NK-92 (cell line): ENCODE data around the gene GOLGA7B.
"Not testable (repeated sequence)": the region's sequence is repeated elsewhere in the genome, so short reads cannot be mapped to it uniquely, and the experiment has no call there.

Source experiments
- DNase-seq: peaks from one replicate; lab custom pipeline; 2025; ENCODE audit not compliant: unreplicated experiment; lab: John Stamatoyannopoulos, UW

Gene GOLGA7B

DNA sequence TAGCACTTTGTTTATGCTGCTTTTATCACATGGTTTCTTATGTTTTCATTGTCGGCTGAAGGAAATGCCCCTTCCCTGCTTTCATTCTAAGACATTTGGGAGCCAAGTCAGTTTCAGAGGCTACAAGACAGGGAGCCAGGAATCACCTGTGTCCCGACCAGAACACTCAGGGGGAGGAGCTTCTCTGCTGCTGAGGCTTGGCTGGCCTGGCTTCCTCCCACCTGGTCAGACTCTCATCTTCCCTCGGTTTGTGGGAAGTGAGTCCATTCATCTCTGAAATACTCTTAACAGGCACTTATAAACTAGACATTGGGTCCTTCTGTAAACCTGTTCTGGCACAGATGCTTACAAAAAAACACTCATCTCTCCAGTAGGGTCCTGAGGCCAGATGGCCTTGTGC, 19.6 kb upstream of the GOLGA7B start:
- no peak for DNase-seq

DNA sequence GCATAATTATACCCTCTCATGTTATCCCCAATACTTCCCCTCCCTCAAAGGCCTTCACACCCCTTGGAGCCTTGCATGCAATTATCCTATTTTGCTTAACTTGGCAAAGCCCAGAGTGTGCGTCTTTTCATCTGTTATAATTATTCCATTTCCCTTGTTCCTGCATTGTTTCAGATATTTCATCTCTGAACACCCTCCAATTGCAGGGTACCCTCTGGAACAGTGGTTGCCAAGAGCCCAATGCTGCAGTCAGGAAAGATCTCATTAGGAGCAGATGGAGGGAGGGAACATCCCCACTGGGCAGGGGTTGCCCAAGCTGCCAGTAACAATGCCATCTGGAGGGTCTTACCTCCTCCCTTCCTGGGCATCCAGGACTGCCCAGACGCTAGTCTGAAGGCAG, 18.4 kb upstream of the GOLGA7B start:
- no peak for DNase-seq

DNA sequence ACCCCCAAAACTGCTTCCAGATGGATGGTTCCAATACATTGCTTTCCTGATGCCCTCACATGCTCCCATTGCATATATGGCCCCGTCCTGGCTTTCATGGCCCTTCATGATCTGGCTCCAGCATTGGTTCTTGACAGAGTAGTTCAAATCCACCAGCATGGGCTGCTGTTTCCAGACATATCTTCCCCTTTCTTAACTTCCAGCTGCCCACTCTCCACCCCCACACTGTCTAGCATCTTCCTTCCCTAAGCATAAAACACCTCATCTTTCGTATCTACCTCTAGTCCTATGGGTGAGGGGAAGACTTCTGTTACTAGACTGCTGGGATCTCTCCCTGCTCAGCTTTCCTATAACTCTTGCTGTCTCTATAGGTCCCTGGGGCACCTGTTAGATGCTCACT, 13.2 kb upstream of the GOLGA7B start:
- no peak for DNase-seq

- no peak for DNase-seq
Observed at GRCh38 chr10:97838091-97838490, 11.6 kb upstream of the GOLGA7B start.

DNA sequence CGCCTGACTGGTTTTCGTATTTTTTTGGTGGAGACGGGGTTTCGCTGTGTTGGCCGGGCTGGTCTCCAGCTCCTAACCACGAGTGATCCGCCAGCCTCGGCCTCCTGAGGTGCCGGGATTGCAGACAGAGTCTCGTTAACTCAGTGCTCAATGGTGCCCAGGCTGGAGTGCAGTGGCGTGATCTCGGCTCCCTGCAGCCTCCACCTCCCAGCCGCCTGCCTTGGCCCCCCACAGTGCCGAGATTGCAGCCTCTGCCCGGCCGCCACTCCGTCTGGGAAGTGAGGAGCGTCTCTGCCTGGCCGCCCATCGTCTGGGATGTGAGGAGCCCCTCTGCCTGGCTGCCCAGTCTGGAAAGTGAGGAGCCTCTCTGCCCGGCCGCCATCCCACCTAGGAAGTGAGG, 8.5 kb upstream of the GOLGA7B start:
- DNase-seq, result not testable (repeated sequence)

DNA sequence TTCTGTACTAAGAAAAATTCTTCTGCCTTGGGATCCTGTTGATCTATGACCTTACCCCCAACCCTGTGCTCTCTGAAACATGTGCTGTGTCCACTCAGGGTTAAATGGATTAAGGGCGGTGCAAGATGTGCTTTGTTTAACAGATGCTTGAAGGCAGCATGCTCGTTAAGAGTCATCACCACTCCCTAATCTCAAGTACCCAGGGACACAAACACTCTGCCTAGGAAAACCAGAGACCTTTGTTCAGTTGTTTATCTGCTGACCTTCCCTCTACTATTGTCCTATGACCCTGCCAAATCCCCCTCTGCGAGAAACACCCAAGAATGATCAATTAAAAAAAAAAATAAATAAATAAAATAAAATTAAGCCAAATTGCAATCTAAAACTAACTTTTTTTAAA, 7.5 kb upstream of the GOLGA7B start:
- DNase-seq, result not testable (repeated sequence)

DNA sequence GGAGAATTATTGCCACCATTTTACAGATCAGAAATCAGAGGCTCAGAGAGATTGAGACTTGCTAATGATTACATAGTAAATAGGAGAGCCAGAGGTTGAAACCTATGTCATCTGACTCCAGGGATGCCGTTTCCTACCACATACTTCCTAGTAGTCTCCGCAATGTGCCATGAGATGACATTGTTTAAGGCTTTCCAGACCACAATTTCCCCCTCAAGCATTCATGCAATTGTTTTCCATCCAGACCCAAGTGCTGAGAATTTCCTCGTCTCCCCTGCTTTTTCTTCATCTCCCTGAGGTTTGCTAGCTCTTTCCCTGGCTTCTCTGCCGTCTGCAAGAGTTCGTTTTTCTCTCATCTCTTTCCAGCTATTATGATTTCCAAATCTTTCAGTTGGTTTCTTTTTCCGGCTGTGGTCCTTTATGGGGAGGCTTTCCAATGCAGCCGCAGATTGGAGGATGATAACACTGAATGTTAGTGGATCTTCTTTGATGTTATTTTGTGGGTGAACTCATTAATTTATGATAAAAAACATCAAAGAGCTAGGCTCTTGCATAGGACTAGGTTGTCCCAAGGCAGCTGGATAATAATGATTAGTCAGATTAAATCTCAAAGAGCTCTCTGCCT, 6.9 kb upstream of the GOLGA7B start:
- DNase-seq, result no peak

- DNase-seq, result no peak
Observed at GRCh38 chr10:97843281-97843671, 6.4 kb upstream of the GOLGA7B start.

DNA sequence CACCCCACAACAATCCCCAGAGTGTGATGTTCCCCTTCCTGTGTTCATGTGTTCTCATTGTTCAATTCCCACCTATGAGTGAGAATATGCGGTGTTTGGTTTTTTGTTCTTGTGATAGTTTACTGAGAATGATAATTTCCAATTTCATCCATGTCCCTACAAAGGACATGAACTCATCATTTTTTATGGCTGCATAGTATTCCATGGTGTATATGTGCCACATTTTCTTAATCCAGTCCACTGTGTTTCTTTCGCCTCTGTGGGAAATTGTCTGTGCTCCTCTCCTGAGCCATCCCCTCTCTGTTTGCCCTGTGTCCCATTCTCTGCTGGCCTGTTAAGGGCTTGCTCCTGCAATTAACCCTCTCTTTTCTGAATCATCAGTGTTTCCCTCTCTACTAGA, 5.7 kb upstream of the GOLGA7B start:
- not testable (repeated sequence) for DNase-seq

GRCh38 chr10:97844678-97845077, 5.0 kb upstream of the GOLGA7B start:
- DNase-seq, result no peak

DNA sequence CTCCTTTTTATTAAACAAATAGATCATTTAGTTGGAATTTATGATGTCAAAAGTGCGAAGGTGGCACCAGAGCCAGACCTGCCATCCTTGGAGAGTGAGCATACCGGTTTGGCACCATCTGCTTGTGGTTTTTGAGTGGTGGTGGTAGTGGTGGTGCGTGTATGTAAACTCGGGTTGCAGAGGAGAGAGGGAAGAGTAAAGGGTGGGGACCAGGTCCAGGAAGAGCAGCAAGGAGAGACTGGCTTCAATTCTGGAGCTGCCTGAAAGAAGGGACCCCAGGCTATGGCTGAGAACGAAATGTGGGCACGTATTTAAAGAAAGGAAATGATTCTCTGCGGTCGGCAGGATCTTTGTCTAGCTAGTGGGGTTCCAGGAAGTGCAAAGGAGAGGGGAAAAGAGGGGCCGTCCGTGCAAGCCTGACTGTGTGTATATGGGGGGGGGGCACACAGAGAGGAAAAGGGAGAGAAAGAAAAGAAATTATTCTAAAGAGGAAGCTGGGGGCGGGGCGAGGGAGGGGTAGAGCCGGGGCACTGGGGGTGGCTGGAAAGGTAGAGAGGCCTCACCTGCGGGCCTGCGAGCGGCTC, 448 bp upstream of the GOLGA7B start:
- DNase-seq, result no peak

- no peak for DNase-seq
Observed at GRCh38 chr10:97850446-97850845, 803 bp downstream of the GOLGA7B start.

- no peak for DNase-seq
Observed at GRCh38 chr10:97851341-97852001, 1.8 kb downstream of the GOLGA7B start.

DNA sequence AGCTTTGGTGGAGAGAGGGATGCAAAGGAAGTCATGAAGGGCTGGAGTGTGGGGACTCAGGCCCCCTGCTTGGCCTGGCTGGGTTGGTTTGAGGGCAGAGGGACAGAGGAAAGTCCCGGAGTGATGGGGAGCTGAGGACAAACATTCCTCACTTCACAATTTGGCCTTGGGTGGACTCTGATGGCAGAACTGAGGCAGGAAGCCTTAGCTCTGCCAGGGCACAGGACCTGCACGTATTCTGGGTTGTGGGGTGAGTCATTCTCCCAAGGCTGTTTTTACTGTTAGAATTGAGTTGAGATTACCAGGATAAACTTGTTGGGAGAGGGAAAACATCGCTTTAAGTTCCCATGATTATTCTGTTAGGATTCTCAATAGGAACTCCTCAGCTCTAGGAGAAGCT, 2.6 kb downstream of the GOLGA7B start:
- DNase-seq, result no peak

DNA sequence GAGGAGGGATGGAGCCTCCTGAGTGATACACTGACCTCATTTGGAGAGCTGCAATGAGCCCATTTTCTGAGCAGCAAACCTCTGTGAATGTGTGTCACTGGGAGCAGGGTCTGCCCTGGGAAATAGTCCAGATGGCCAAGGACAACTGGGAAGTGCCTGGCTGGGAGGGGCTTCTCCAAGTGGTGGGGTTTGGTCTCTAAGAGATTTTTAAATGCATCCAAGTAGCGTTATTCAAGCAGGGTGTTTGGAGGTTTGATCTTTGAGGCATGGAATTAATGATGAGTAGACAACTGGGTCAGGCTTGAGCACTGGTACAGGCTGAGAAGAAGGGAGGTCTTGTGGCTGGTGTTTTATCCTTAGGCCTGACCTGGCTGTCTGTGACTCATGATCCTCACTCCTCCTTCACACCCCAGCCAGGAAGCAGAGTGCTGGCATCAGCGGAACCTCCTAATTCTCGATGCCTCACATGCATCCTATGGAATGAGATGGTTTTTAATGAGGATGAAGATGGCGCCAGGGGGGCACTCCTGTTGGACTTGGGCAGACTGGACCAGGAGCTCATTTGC, 3.3 kb downstream of the GOLGA7B start:
- DNase-seq, result no peak

DNA sequence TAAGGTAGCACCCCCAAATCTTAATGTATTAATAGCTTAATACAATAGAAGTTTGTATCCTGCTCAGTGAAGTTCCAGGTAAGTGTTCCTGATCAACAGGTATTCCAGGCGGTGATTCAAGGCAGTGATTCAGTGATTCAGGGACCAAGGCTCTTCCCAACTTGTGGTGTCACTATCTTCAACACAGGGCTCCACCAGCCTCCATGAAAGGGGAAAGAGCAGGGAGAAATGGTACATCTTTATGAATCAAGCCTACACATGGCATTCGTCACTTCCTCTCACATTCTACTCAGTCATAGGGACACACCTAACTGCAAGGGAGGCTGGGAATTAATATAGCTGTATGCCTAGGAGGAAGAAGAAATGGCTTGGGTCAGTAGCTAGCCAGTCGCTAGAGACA, 5.1 kb downstream of the GOLGA7B start:
- DNase-seq, result no peak

- no peak for DNase-seq
Observed at GRCh38 chr10:97858001-97858439, 8.4 kb downstream of the GOLGA7B start.

DNA sequence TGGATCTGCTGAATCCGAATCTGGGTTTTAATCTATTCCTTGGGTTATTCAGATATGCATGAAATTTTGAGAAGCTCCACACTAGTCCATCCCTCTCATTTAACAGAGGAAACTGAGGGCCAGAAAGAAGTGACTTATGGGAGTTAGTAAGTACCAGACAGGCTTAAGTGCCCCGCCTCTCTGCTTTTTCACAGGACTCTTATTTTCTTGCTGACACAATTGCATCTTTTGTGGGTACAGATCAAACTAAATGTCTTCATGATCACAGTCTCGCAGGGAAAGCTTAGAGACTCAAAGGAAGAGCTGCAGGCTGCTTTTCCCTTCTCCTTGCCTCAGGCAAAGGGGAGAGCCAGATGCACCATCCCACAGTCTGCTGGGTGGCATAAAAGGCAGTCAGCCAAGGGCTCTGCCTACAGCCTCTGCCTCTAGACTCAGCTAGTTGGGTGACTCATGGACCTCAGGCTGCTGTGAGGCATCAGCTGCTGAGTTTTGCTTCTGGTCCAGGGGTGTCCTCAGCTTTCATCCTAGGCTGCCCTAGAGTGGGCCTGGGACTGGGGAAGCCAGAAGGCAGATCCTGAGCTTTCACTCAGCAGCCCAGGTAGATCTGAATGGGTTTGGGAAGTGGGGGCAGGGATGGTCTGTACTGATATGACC, 11.6 kb downstream of the GOLGA7B start:
- DNase-seq, result no peak

DNA sequence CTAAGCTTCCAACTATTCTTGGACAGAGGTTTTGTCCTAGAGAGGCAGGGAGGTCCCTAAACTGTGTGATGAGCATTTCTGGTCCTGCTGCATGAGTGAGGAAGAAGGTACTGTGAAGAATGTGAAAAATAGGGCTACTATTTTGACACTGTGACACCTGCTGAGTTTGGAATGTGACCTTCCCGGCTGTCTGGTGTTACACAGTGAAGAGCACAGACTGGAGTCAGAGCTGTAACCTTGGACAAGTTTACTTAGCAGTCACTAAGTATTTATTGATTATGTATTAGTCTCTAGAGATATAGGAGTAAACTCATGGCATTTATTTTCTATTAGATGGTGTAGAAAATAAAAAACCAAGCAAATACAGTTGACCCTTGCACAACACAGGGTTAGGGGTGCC, 12.3 kb downstream of the GOLGA7B start:
- no peak for DNase-seq

DNA sequence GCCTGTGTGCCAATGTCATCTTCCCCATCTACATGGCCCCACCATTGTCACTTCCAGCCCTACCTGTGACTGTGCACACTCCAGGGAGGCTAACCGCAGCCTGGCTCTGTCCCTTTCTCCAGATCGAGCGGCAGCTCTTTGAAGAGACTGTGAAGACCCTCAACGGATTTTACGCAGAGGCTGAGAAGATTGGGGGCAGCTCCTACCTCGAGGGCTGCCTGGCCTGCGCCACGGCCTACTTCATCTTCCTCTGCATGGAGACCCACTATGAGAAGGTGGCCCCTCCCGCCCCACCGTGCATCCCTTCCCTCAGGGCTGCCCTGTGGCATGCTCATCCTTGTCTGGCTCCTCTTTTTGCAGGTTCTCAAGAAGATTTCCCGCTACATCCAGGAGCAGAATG, 14.2 kb downstream of the GOLGA7B start:
- DNase-seq, result no peak

- DNase-seq, result no peak
Observed at GRCh38 chr10:97865488-97865887, 15.8 kb downstream of the GOLGA7B start.
